ENCODE data around the gene PCSK6.

PCSK6 gene

DNA sequence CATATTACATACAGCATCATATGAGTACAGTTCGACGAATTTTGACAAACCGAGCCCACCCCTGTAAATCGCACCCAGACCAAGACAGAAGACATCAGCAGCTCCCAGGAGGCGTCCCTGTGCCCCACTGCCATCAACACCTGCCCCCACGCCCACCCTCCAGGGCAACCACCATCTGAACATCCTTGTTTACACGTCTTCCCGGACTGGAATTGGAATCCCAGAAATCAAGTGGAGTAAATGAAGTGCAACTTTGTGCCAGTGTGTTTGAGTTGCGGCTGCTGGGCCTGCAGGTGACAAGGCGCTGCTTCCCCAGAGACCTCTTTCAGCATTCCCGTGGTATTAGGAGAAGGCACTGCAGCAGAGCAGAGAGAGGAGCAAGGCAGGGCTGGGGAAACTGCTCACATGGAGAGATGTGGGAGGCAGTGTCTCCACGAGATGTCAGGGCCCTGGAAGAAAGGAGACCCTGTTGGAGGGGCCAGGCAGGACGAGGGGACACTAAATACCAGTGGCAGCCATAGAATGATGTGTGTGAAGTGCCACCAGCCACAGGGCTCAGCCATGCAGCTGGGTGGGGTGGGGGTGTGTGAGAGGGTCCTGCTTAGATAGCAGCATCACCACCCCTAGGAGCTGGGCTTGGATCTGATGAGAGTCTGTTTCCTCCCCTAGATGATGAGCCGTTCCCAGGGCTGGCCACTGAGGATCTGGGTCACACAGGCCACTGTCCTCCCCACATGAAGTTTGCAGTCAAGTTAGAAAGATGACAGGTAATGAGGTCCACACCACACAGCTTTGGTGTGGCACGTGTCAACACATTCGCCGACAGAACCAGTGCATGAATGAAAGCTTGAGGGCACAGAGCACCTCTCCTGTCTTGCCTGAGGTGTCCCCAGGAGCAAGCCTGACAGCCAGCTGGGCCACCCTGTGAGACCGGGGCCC is 33.4 kb upstream of the PCSK6 start:
- DNase-seq (ENCODE audit: low spot score): no peak

DNA sequence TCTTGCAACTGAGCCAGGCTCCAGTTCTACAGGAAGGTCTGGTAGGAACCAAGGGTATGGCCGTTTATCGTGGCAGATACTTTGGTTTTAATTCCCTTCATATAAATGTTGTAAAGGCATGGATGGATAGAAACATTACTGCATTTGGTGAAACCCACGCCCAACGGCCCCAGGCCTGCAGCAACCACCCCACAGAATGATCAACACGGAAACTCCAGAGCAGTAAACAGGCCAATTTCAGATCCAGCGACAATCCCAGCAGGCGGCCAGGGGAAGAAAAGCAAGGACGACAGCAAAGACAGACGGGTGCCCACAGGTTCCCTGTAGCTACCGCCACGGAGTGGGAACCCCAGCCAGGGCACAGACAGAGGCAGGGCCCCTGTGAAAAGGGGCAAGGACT is 32.6 kb upstream of the PCSK6 start:
- no peak for DNase-seq (ENCODE audit: low spot score)

DNA sequence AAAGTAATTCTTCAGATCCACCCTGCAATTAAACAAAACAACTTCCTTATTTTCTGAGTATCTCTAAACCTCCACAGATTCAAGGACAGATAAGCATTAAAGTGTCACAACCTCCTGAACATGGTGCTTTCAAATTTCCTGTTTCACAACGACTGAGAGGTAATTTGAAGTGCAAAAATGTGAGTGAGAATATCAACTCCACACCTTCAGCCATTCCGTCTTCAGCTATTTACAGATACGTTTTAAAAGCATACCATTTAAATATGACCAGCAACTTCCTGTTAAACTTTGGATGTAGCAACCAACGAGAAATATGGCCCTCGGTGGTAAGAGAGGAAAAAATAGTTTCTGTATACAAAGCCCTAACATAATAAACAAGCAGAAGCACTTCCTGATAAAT is 32.1 kb upstream of the PCSK6 start:
- no peak for DNase-seq (ENCODE audit: low spot score)

DNA sequence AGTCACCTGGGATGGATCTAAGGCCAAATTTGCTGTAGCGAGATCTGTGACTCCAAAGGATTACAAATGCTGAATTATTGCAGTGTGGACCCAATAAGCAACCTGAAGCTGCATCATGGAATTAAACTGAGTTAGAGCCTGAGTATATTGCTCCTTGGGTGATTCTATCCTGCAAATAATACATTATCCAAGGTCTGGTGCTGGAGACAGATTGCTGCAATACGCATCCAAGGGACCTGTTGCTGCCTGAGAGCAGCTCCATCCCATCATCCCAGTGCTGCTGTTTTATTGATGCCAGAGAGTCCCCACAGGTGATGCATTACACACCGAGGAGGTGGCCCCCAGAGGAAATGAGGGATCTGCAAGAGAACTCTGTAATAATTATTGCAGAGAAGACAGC is 31.6 kb upstream of the PCSK6 start:
- DNase-seq (ENCODE audit: low spot score): no peak

DNA sequence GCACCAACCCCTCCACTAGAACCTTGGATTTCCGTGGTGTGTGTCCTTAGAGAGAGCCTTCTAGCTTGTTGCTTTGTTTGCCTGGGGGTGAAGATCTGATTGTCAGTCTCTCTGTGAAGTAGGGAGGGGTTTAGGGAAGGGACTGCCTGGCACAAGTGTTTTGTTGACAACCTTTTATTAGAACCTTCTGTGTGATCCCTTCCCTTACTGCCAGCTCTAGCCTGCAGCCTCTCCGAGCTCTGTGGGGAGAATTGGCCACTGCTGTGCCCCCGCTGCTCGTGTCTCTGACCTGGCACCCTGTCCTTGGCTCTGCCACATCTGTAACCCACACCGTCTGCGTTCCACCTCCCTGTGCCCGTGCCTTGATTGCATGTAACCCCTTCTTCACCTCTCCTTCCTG is 30.9 kb upstream of the PCSK6 start:
- no peak for DNase-seq (ENCODE audit: low spot score)

DNA sequence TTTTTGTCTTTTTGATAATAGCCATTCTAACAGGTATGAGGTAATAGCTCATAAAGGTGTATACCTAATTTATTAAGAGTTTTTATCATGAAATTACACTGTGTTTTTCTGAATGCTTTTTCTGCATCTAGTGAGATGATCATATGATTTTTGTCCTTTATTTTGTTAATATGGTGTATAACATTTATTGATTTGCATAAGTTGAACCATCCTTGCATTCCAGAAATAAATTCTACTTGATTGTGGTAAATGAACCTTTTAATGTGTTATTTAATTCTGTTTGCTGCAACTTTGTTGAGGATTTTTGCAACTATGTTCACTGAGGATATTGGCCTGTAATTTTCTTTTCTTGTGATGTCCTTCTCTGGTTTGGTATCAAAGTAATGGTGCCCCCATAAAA is 28.0 kb upstream of the PCSK6 start:
- no peak for DNase-seq (ENCODE audit: low spot score)

DNA sequence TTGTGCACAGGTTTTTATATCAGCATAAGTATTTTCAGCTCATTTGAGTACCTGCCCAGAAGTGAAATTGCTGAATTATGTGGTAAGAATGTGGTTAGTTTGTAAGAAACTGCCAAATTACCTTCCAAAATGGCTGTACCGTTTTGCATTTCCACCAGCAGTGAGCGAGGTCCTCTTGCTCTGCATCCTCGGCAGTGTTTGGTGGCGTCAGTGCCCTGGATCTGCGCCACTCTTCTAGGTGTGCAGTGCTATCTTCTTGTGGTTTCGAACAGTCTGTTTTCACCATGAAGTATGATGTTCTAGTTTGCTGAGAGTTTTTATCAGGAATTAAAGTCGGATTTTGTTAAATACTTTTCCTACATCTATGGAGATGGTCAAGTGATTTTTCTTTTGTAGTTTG is 24.8 kb upstream of the PCSK6 start:
- DNase-seq (ENCODE audit: low spot score): no peak

DNA sequence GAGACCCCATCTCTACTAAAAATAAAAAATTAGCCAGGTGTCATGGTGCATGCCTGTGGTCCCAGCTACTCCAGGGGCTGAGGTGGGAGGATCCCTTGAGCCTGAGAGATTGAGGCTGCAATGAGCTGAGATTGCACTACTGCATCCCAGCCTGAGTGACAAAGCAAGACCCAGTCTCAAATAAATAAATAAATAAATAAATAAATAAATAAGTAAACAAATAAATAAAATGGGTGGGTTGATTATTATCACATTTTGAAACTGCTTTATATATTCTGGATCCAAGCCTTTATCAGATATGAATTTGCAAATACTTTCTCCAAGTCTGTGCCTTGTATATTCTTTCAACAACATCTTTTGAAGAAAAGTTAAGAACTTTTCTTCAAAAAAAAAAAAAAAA is 22.2 kb upstream of the PCSK6 start:
- no peak for DNase-seq (ENCODE audit: low spot score)

DNA sequence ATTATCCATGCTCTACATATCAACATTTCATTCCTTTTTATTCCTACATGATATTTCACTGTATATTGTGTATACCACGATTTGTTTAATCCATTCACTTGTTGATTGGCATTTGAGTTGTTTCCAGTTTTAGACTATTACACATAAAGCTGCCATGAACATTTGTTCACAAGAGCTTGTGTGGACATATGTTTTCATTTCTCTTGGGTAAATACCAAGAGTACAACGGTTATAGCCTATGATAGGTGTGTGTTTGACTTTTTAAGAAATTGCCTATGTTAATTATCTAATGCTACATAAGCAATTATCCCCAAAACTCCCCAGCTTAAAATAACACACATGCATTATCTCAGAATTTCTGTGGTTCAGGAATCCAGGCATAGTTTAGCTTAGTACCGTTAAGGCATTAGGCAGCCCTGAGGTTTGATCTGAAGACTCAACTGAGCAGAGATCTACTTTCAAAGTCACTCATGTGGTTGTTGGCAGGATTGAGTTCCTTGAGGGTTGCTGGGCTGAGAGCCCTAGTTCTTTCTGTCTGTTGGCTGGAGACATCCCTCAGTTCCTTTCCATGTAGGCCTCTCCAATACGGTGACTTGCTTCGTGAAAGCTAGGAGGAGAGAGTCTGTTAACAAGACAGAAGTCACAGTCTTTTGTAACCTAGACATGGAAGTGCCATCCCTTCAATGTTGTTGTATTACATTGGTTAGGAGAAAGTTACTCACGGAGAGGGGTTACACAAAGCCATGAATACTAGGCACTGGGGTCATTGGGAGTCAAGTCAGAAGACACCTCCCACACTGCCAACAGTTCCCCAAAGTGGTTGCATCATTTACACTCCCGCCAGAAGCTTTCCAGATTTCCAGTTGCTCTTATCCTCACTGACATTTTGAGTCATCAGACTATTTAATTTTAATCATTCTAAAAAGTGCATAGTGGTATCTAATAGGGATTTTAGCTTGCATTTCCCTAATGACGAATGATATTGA is 21.0 kb upstream of the PCSK6 start:
- no peak for DNase-seq (ENCODE audit: low spot score)

DNA sequence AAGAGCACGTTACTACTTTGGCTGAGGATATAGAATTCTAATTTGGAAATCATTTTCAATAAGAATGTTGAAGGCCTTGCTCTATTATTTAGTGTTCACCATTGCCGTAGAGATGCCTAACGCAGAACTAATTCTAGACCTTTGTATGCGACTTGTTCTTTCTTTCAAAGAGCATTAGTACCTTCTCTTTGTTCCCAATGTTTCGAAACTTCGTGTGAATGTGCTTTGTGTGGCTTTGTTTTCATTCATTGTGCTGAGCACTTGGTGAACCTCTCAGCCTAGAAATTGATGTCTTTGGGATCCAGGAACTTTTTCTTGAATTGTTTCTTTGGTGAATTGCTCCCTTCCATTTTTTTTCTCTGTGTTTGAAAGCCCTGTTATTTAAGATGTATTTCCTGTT is 19.8 kb upstream of the PCSK6 start:
- no peak for DNase-seq (ENCODE audit: low spot score)

DNA sequence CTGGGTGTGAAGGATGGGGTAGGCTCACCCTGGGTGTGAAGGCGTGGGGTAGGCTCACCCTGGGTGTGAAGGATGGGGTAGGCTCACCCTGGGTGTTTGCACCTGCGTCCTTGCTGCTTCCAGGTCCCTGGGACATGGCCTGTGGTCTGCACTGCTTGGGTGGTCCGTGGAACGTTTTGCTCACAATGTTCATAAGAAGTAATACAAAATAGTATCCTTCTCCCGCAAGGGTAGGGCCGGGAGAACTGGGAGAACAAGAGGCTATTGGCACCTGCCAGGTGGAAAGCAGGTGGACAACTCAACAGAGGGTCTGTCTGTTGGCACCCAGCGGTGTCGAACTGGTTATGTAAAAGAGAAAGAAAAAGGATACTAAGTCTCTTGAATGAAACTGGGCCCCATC is 17.0 kb upstream of the PCSK6 start:
- no peak for DNase-seq (ENCODE audit: low spot score)

DNA sequence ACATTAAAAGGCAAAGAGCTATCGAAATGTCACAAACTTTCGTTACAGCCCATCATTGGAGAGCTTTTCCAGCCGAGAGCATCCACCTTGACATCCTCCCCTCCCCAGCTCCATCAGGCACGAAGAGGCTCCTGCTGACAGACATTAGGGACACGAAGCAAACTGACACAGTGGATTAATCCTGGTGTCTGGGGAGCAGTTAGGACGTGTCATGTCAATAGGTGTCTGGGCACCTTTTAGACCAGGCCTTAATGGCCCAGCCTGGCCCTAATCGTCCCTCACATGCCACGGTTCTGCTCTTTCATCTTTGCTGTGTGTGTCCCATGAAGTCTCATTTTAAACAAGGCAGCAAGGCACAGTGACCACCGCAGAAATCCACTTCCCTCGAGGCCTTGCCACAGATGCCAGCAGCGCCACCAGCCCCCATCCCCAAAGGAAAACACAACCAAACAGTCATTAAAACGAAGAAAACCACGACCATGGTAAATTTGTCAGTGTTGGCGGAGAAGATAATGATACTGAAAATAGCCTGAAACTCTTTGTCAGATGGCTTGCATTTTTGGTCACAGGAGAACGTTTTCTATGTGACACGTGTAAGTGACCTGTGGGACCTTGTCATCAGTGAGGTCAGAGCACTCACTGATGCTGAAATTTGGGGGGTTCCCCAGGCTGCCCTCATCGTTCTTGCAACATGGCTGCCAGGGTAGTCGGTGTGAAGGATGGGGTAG is 16.3 kb upstream of the PCSK6 start:
- DNase-seq (ENCODE audit: low spot score): no peak

DNA sequence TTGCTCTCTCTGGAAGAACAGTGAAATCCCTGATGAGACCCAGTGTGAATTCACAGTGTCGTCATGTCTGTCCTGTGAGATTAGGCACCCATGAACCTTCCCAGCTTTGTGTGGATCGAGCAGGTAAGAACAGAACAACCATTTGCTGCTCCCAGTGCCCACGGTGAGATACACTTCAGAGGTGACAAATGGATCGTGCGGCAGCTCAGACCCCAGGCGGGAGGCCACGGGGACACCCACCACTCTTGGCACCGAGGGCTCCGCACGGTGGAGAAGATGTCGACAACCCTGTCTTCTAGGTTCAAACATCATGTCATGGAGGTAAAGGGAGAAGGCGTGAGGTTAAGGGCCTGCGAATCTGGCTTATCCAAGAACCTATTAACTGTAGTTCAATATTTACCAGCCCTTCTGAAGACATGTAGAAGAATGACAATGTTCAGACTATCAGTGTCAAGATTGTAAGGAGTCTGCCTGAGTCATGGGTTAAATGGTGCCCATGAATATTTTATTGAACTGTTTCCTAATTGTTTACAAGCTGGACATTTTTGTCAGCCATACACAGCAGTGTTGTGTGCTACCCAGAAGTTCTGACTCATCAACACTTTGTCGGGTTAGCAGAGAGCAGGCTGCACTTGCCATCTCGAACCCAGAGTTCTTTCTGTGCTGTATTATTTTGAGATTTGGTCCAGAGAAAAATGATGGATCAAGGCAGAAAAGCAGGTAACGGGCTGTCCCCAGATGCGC is 15.5 kb upstream of the PCSK6 start:
- DNase-seq (ENCODE audit: low spot score): no peak

DNA sequence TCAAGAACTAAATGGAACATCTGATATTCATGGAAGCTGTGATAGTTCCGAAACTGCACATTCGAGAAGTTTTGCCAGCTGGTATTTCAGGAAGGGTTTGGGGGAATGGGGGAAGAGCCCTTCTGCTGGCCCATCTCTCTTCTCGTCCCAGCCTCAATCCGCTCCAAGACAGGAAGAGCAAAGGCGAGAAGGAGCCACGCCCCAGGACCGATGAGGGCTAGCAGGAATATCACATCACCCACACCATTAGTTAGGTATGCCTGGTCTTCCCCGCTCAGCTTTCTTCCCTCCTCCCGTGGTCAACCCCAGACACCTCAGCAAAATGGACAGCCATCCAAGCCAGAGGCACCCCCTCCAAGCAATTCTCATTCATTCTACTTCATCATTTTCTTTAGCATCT is 14.9 kb upstream of the PCSK6 start:
- DNase-seq (ENCODE audit: low spot score): no peak

DNA sequence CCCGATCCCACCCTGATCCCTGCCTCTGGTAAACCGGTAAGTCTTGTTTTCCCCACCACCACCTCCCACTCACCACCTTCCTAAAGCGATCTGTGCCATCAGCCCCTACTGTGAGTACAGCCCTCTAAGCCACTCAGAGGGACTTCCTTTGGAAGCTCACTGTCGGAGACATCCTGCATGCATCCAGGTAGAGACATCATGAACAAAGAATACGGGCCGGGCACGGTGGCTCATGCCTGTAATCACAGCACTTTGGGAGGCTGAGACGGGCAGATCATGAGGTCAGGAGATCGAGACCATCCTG is 13.7 kb upstream of the PCSK6 start:
- no peak for DNase-seq (ENCODE audit: low spot score)

DNA sequence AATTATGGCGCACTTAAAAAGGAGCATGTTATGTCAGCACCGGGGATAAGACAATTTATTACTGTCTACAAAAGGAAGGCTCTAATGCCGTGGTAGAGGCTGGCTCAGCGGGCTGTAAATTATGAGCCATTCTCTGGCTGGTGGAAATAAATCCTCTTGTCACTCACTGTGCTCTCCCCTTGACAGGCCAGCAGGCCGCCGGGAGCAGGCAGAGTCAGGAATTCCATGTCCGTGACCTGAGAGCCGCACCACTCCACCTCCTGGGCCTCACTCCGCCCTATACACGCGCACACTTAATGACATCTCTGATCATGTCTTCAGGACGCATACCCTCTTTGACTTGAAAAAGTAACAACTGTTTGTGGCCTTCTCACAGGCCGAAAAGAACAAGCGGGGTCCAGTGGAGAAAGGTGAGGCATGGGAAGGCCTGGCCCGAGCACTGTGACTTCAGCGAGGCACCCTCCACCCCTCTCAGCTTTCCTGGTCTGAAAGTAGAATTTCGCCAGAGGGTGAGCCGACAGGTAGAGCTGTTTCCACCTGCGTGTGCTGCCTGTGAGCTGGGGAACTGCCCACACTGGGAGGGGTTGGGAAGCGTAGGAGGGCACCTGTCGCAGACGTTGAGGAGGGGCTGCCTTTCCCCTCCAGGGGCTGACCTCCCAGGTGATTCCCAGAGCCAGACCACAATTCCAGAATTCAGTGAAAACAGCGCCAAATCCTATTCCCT is 13.2 kb upstream of the PCSK6 start:
- no peak for DNase-seq (ENCODE audit: low spot score)

DNA sequence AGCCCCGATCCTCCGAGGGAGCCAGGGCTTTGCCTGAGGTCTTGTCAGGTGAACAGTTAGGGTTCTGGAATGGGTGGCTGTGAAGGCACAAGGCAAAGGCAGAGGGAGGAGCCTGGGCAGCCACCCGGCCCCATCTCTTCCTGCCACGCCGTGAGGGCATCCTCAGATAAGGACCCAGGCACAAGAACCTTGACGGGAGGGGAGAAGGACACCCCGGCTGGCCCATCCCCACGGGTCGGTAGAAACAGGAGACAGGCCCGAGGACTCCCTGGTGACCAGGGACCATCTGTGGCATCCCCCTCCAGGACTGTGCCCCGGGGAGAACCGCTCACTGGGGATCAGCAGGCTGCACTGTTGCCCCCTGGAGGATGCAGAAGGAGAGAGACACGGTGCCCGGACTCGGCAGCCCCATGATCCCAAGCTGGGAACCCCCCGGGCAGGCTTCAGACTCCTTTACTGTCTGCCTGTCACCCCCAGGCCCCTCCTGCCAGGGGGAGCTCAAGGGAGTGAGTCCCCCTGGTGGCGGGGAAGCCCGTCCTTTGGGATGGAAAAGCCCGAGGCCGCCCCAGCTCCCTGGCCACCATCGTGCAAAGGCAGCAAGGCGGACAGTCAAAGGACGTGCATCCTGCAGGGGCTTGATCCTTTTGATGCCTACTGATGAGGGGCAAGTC is 12.3 kb upstream of the PCSK6 start:
- no peak for DNase-seq (ENCODE audit: low spot score)

DNA sequence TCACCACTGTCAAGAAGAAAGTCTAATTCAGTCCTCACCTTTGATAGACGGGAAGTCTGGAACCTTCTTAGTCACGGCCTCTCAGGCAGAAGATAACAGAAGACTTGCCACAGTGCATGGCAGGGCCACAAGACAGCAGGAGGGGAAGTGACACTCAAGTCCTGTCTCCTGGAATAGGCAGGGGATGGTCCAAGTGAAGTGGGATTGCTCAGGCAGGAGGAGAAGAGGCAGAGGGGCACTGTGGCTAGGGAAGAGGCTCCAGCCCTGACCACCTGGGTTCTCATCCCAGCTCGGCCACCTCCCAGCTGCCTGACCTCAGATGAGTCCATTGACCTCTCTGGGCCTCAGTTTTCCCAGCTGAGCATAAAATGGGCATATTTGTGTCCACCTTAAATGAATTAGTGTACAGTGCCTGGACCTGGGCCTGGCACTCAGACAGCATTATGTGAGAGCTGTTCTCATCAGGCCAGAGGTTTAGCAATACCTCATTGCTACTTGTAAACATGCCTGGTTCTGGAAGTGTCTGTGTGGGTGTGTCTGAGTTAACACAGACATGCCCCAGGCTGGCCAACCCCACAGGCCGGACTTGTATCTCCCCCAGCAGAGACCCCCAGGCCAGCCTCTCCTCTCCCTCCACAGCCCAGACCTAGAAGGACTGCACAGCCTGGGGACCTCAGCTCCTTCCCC is 11.5 kb upstream of the PCSK6 start:
- DNase-seq (ENCODE audit: low spot score): no peak

DNA sequence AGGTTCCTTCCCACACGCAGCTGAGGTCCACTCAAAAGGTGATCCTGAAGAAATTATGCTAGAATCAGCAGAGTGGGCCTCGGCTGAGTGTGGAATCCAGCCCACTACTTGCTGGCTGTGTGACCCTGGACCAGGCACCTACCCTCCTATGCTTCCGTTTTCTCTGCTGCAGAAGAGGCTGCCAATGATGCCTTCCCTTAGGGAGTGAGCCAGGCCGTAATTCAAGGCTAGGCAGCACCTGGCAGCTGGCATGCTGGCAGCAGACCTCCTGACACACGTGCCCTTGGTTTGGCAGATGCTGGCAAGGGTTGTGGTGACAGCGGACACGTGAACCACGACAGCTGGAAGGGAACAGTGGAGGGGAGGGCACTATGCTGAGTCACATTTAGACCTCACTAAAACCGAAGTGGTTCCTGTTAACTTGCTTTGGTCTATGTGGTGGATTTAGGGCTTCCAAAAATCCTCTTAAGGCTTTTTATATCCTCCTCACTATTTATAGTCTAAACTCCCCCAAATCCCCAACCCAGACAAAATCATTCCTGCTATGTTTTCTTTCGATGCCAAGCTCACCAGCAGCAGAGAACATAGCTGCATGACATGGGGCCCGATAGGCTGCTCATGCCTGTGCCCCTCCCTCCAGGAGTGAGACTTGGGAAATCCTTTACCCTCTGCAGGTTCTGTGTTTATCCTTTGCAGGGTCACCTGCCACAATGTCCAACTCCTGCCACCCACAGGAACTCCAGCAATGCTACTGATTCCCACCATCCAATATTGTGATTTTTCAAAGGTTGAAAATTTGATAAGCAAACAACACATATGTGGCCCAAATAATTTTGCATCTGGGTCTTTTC is 10.6 kb upstream of the PCSK6 start:
- DNase-seq (ENCODE audit: low spot score): no peak

Measured in hepatic stellate cell (primary cell).